Astrocyte (in vitro differentiated cells and primary cell): ENCODE measurements around the gene GIMAP7. TPM values are rescaled to one million over a fixed set of nuclear protein-coding genes. Genes with fewer than 3 reads are reported as not detected.

Experiments
- DNase-seq: peaks from one replicate; pipeline ENCODE4 v3.0.0-alpha.2; 2010; ENCODE audit warnings: low read depth
- FAIRE-seq: peaks from 2 replicates; lab custom pipeline; 2011; peaks lifted over from hg19 to GRCh38; lab: Jason Lieb, UNC
- H2AFZ ChIP-seq: 2 replicates; pipeline ENCODE4 v1.6.0; 2012; ENCODE audit warnings: low read depth, low read length, inconsistent platforms
- H3K27ac ChIP-seq: 2 replicates; pipeline ENCODE4 v1.5.1; 2011; ENCODE audit warnings: low read depth, low read length, inconsistent platforms
- H3K27me3 ChIP-seq: 2 replicates; pipeline ENCODE4 v1.6.0; 2011; ENCODE audit warnings: low read length, inconsistent platforms; ENCODE audit not compliant: insufficient read depth
- H3K36me3 ChIP-seq: 2 replicates; pipeline ENCODE4 v1.5.1; 2011; ENCODE audit warnings: low read length, inconsistent platforms; ENCODE audit not compliant: insufficient read depth
- H3K4me1 ChIP-seq: 2 replicates; pipeline ENCODE4 v1.5.1; 2011; ENCODE audit warnings: low read length, inconsistent platforms; ENCODE audit not compliant: insufficient read depth
- H3K4me2 ChIP-seq: 2 replicates; pipeline ENCODE4 v1.6.0; 2012; ENCODE audit warnings: low read length, inconsistent platforms
- H3K4me3 ChIP-seq: 2 replicates; pipeline ENCODE4 v1.5.1; 2011; ENCODE audit warnings: low read depth, mild to moderate bottlenecking, low read length, inconsistent platforms; ENCODE audit not compliant: insufficient read depth
- H3K79me2 ChIP-seq: 2 replicates; pipeline ENCODE4 v1.6.0; 2012; ENCODE audit warnings: mild to moderate bottlenecking, low read length, inconsistent platforms; ENCODE audit not compliant: insufficient read depth
- H3K9ac ChIP-seq: 2 replicates; pipeline ENCODE4 v1.6.0; 2012; ENCODE audit warnings: mild to moderate bottlenecking, low read length, inconsistent platforms
- H3K9me3 ChIP-seq: 2 replicates; pipeline ENCODE4 v1.5.1; 2012; ENCODE audit warnings: low read depth, mild to moderate bottlenecking, low read length, inconsistent platforms; ENCODE audit not compliant: insufficient read depth
- H4K20me1 ChIP-seq: 2 replicates; pipeline ENCODE4 v1.6.0; 2012; ENCODE audit warnings: low read length, inconsistent platforms; ENCODE audit not compliant: insufficient read depth
- H3K27ac Mint-ChIP-seq: one replicate; pipeline ENCODE4 v1.8.0; 2021; ENCODE audit warnings: mild to moderate bottlenecking, mixed read lengths; ENCODE audit not compliant: unreplicated experiment
- H3K27me3 Mint-ChIP-seq: one replicate; pipeline ENCODE4 v1.8.0; 2021; ENCODE audit warnings: low read depth, mixed read lengths; ENCODE audit not compliant: unreplicated experiment
- H3K36me3 Mint-ChIP-seq: one replicate; pipeline ENCODE4 v1.8.0; 2021; ENCODE audit warnings: low read depth, mixed read lengths; ENCODE audit not compliant: unreplicated experiment
- H3K4me1 Mint-ChIP-seq: one replicate; pipeline ENCODE4 v1.8.0; 2021; ENCODE audit warnings: low read depth, mixed read lengths; ENCODE audit not compliant: unreplicated experiment
- H3K4me3 Mint-ChIP-seq: one replicate; pipeline ENCODE4 v1.8.0; 2021; ENCODE audit warnings: mild to moderate bottlenecking, moderate library complexity, mixed read lengths; ENCODE audit not compliant: unreplicated experiment
- H3K9me3 Mint-ChIP-seq: one replicate; pipeline ENCODE4 v1.8.0; 2021; ENCODE audit warnings: mild to moderate bottlenecking, mixed read lengths; ENCODE audit not compliant: unreplicated experiment
- CTCF ChIP-seq: IDR thresholded peaks from 2 replicates; pipeline ENCODE4 v1.5.1; 2011; ENCODE audit warnings: low read depth, mild to moderate bottlenecking, inconsistent platforms, low read length, moderate library complexity; ENCODE audit not compliant: insufficient read depth
- EZH2 ChIP-seq: IDR thresholded peaks from 2 replicates; pipeline ENCODE4 v1.6.1; 2012; ENCODE audit warnings: mild to moderate bottlenecking, low read length, inconsistent platforms; ENCODE audit not compliant: insufficient read depth
- total RNA-seq: library from RNA; stranded (reverse); gene quantifications from 2 replicates; pipeline ENCODE4 v1.2.1, GENCODE V29; 2021

The GIMAP7 gene
- total RNA-seq, 1 donor from 2014 or later = not detected

DNA sequence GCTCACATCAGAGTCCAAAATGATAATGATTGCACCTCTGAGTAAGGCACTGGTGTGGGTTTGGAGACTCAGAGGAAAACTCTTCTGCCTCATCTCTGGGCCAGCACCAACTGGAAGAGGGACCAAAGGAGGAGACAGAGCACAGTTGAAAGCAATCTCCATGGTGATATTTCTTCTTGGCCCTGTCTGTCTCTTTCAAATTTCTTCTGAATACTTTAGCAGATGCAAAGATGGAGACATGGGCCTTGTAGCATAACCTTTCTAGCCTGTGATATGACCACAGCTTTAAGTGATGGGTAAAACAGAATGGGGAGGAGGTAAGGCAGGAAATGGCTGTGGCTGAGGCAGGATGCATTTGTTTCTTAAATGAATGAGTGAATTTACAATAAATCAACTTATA lies 12.2 kb upstream of the GIMAP7 start:
- no peak overlapping the region for H2AFZ ChIP-seq
- DNase-seq (no peak), FAIRE-seq (no peak)
- no peaks in the 10 kb centered on the region for H3K4me1 ChIP-seq
- Mint-ChIP-seq H3K4me3 (no peak overlapping the region), H3K9me3 (peaks cover 12% of the 10 kb centered on the region), H3K4me1 (no peaks in the 10 kb centered on the region), H3K27me3 (peaks cover 6% of the 10 kb centered on the region), H3K27ac (no peak overlapping the region), H3K36me3 (no peaks in the 10 kb centered on the region)
- H3K9ac ChIP-seq = no peak overlapping the region
- TF ChIP-seq CTCF (no peak), EZH2 (no peak)
- H3K27me3 ChIP-seq = no peaks in the 10 kb centered on the region
- H3K79me2 ChIP-seq = no peaks in the 10 kb centered on the region
- no peaks in the 10 kb centered on the region for H3K36me3 ChIP-seq
- H3K4me2 ChIP-seq = no peak overlapping the region
- H3K9me3 ChIP-seq = no peaks in the 10 kb centered on the region
- no peak overlapping the region for H3K4me3 ChIP-seq
- no peak overlapping the region for H3K27ac ChIP-seq
- H4K20me1 ChIP-seq = no peaks in the 10 kb centered on the region

GRCh38 chr7:150503155-150503554 lies 11.5 kb upstream of the GIMAP7 start:
- no peaks in the 10 kb centered on the region for H3K9me3 ChIP-seq
- no peak overlapping the region for H3K9ac ChIP-seq
- no peaks in the 10 kb centered on the region for H3K36me3 Mint-ChIP-seq
- H3K4me1 Mint-ChIP-seq = no peaks in the 10 kb centered on the region
- H3K4me2 ChIP-seq = no peak overlapping the region
- no peaks in the 10 kb centered on the region for H3K4me1 ChIP-seq
- H3K4me3 ChIP-seq = no peak overlapping the region
- no peak overlapping the region for H2AFZ ChIP-seq
- H3K27me3 Mint-ChIP-seq = peaks cover 4% of the 10 kb centered on the region
- TF ChIP-seq EZH2 (no peak), CTCF (no peak)
- H3K27me3 ChIP-seq = no peaks in the 10 kb centered on the region
- no peak for DNase-seq
- H3K9me3 Mint-ChIP-seq = peaks cover 9% of the 10 kb centered on the region
- FAIRE-seq = no peak
- H3K79me2 ChIP-seq = no peaks in the 10 kb centered on the region
- H3K36me3 ChIP-seq = no peaks in the 10 kb centered on the region
- no peak overlapping the region for H3K27ac Mint-ChIP-seq
- no peak overlapping the region for H3K4me3 Mint-ChIP-seq
- no peaks in the 10 kb centered on the region for H4K20me1 ChIP-seq
- no peak overlapping the region for H3K27ac ChIP-seq

DNA sequence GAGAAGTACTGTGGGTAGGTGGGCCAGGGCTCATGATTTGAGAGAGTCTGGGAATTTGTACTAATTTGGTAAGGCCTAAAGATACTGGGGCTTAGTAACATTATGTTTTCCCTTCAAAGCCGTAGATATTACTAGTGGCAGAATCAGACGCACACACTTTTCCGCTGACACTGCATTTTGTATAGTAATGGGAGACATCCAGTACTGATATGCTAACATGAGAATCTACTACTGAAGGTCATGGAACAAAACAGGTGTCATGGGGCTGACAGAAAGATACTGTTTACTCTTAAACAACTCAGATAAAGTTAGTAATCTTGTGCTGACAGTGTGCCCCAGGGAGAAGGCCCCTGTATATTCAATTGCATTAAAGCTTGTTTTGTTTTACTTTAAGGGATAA lies 11.1 kb upstream of the GIMAP7 start:
- Mint-ChIP-seq H3K36me3 (no peaks in the 10 kb centered on the region), H3K4me3 (no peak overlapping the region), H3K27me3 (peaks cover 2% of the 10 kb centered on the region), H3K27ac (no peak overlapping the region), H3K9me3 (peaks cover 8% of the 10 kb centered on the region), H3K4me1 (no peaks in the 10 kb centered on the region)
- Histone ChIP-seq H3K9me3 (no peaks in the 10 kb centered on the region), H3K27ac (no peak overlapping the region), H3K27me3 (no peaks in the 10 kb centered on the region), H3K4me1 (no peaks in the 10 kb centered on the region), H3K4me3 (no peak overlapping the region), H4K20me1 (no peaks in the 10 kb centered on the region), H3K9ac (no peak overlapping the region), H2AFZ (no peak overlapping the region), H3K79me2 (no peaks in the 10 kb centered on the region), H3K4me2 (no peak overlapping the region), H3K36me3 (no peaks in the 10 kb centered on the region)
- DNase-seq (no peak), FAIRE-seq (no peak)
- TF ChIP-seq CTCF (no peak), EZH2 (no peak)
